Inflammatory macrophage treated with lipopolysaccharide for 4 hours (primary cell): Measurements from ENCODE around the gene CD81.
A peak's percentile ranks its signal among the peaks of the same experiment; 100 is the strongest.
"Not testable (repeated sequence)": the region's sequence is repeated elsewhere in the genome, so short reads cannot be mapped to it uniquely, and the experiment has no call there.

Source experiments
- DNase-seq: peaks from one replicate; pipeline ENCODE4 v3.0.0-alpha.2; 2020

CD81 gene

GRCh38 chr11:2376751-2377451 is at the start of gene CD81:
Gene CD81 (plus strand): TSS chr11:2377310. CDS start chr11:2377550, 240 bp downstream.
- peak; percentile 26 for DNase-seq

- no peak for DNase-seq
Measured at GRCh38 chr11:2328021-2328420, 49.1 kb upstream of the CD81 start.

- DNase-seq: no peak
Measured at GRCh38 chr11:2328656-2329354, 48.3 kb upstream of the CD81 start.

GRCh38 chr11:2329551-2329950 is 47.6 kb upstream of the CD81 start:
- DNase-seq: no peak

- no peak for DNase-seq
Measured at GRCh38 chr11:2330696-2331095, 46.4 kb upstream of the CD81 start.

GRCh38 chr11:2331404-2331803 is 45.7 kb upstream of the CD81 start:
- no peak for DNase-seq

GRCh38 chr11:2332569-2332968 is 44.5 kb upstream of the CD81 start:
- DNase-seq: not testable (repeated sequence)

GRCh38 chr11:2333486-2334205 is 43.5 kb upstream of the CD81 start:
- not testable (repeated sequence) for DNase-seq

GRCh38 chr11:2335286-2335685 is 41.8 kb upstream of the CD81 start:
- not testable (repeated sequence) for DNase-seq

- DNase-seq: not testable (repeated sequence)
Measured at GRCh38 chr11:2338760-2339159, 38.4 kb upstream of the CD81 start.

GRCh38 chr11:2342557-2342956 is 34.6 kb upstream of the CD81 start:
- no peak for DNase-seq

- no peak for DNase-seq
Measured at GRCh38 chr11:2342981-2343380, 34.1 kb upstream of the CD81 start.

GRCh38 chr11:2343502-2343901 is 33.6 kb upstream of the CD81 start:
- DNase-seq: no peak

- DNase-seq: no peak
Measured at GRCh38 chr11:2345050-2345449, 32.1 kb upstream of the CD81 start.

- no peak for DNase-seq
Measured at GRCh38 chr11:2346014-2346413, 31.1 kb upstream of the CD81 start.

- DNase-seq: no peak
Measured at GRCh38 chr11:2346586-2347307, 30.4 kb upstream of the CD81 start.

GRCh38 chr11:2347308-2347830 is 29.7 kb upstream of the CD81 start:
- no peak for DNase-seq

GRCh38 chr11:2348986-2349385 is 28.1 kb upstream of the CD81 start:
- DNase-seq: no peak

- DNase-seq: no peak
Measured at GRCh38 chr11:2351701-2352100, 25.4 kb upstream of the CD81 start.

GRCh38 chr11:2352420-2352819 is 24.7 kb upstream of the CD81 start:
- no peak for DNase-seq

GRCh38 chr11:2355000-2355644 is 22.0 kb upstream of the CD81 start:
- no peak for DNase-seq

- DNase-seq: no peak
Measured at GRCh38 chr11:2357246-2357645, 19.9 kb upstream of the CD81 start.
